MCF 10A (cell line): ENCODE results near the gene MAU2. TPM values are rescaled to one million over a fixed set of nuclear protein-coding genes. Genes with fewer than 3 reads are reported as not detected.
"Not testable (repeated sequence)": the region's sequence is repeated elsewhere in the genome, so short reads cannot be mapped to it uniquely, and the experiment has no call there.

Experiments
- BruUV-seq: library from RNA; stranded (reverse); fragments of 400-500 nt; replicated peaks from 2 replicates; lab custom pipeline; 2021; lab: Mats Ljungman, UMichigan
- CTCF ChIA-PET: fragments of 300-600 bp; sonication (Branson Sonifier 250); formaldehyde crosslinking; extraction: SDS; loops from one replicate; lab custom pipeline; 2021; ENCODE audit warnings: antibody characterized with exemption, inconsistent platforms; lab: Yijun Ruan, JAX
- POLR2A ChIA-PET: fragments of 300-600, 350-650 bp; sonication (Branson Sonifier 250); formaldehyde crosslinking; extraction: SDS; loops from one replicate; lab custom pipeline; 2020; ENCODE audit warnings: antibody characterized with exemption, inconsistent platforms; lab: Yijun Ruan, JAX
- DNase-seq: peaks from one replicate; pipeline ENCODE4 v3.0.0-alpha.2; 2018; ENCODE audit not compliant: unreplicated experiment
- H3K27ac Mint-ChIP-seq: one replicate; pipeline ENCODE4 v1.8.0; 2022; ENCODE audit warnings: mild to moderate bottlenecking, low read depth, mixed read lengths; ENCODE audit not compliant: unreplicated experiment
- H3K27me3 Mint-ChIP-seq: one replicate; pipeline ENCODE4 v1.8.0; 2022; ENCODE audit warnings: mixed read lengths; ENCODE audit not compliant: insufficient read depth, unreplicated experiment
- H3K36me3 Mint-ChIP-seq: one replicate; pipeline ENCODE4 v1.8.0; 2022; ENCODE audit warnings: mild to moderate bottlenecking, moderate library complexity, mixed read lengths; ENCODE audit not compliant: insufficient read depth, unreplicated experiment
- H3K4me1 Mint-ChIP-seq: one replicate; pipeline ENCODE4 v1.8.0; 2022; ENCODE audit warnings: mixed read lengths; ENCODE audit not compliant: insufficient read depth, unreplicated experiment
- H3K4me3 Mint-ChIP-seq: one replicate; pipeline ENCODE4 v1.8.0; 2022; ENCODE audit warnings: mild to moderate bottlenecking, moderate library complexity, mixed read lengths; ENCODE audit not compliant: unreplicated experiment
- H3K9me3 Mint-ChIP-seq: one replicate; pipeline ENCODE4 v1.8.0; 2022; ENCODE audit warnings: mixed read lengths; ENCODE audit not compliant: unreplicated experiment
- CTCF ChIP-seq: fragments of 200-600 bp; IDR thresholded peaks from one replicate; pipeline ENCODE4 v1.8.0; 2022; ENCODE audit warnings: antibody characterized with exemption, mild to moderate bottlenecking; ENCODE audit not compliant: unreplicated experiment
- intact Hi-C: fragments of 100-400 bp; cut with micrococcal nuclease; formaldehyde crosslinking; loops from 2 replicates; pipeline ENCODE4 v1.14.1; 2022
- total RNA-seq: library from RNA; stranded (reverse); gene quantifications from 2 replicates; pipeline ENCODE4 v1.2.3, GENCODE V29; 2022

MAU2 gene
- total RNA-seq, 1 experiment from 2014 or later, result 50.1 TPM

- no TSS peak for BruUV-seq
These were observed 68.2 kb downstream of the MAU2 start for GRCh38 chr19:19388568-19389555.

GRCh38 chr19:19389683-19390082, 69.1 kb downstream of the MAU2 start:
- intact Hi-C loops, result loop anchor here (5.0 kb wide), 1 partner anchor 103 kb away; no protein-coding TSS in a partner anchor

More at GRCh38 chr19:19388568-19389555, 68.2 kb downstream of the MAU2 start:
- peaks cover 13% of the 10 kb centered on the region for H3K36me3 Mint-ChIP-seq
- no peak for DNase-seq
- H3K4me1 Mint-ChIP-seq, result peaks cover 43% of the 10 kb centered on the region
- TF ChIP-seq CTCF, result no peak
- H3K27ac Mint-ChIP-seq, result peak overlapping the region; percentile 25
- intact Hi-C loops, result loop anchor here (5.0 kb wide), 1 partner anchor 103 kb away; no protein-coding TSS in a partner anchor
- ChIA-PET POLR2A (interaction anchor here (1.6 to 2.4 kb wide), 2 partner anchors 15 to 18 kb away, joined by 3 to 11 read pairs; no protein-coding TSS in a partner anchor), CTCF (interaction anchor here (0.6 to 1.6 kb wide), 5 partner anchors 10 to 101 kb away, joined by 3 to 6 read pairs (median 3); no protein-coding TSS in a partner anchor)
- H3K9me3 Mint-ChIP-seq, result no peaks in the 10 kb centered on the region
- no peaks in the 10 kb centered on the region for H3K27me3 Mint-ChIP-seq
- H3K4me3 Mint-ChIP-seq, result no peak overlapping the region

GRCh38 chr19:19394333-19394732, 73.7 kb downstream of the MAU2 start:
- intact Hi-C loops, H3K27ac Mint-ChIP-seq, H3K27me3 Mint-ChIP-seq, BruUV-seq, H3K9me3 Mint-ChIP-seq, H3K4me3 Mint-ChIP-seq, DNase-seq, H3K36me3 Mint-ChIP-seq: not testable (repeated sequence)
- POLR2A ChIA-PET, result interaction anchor here (0.8 to 1.6 kb wide), 2 partner anchors 9 kb away, joined by 3 to 4 read pairs; no protein-coding TSS in a partner anchor
- peaks cover 26% of the 10 kb centered on the region for H3K4me1 Mint-ChIP-seq
- CTCF ChIA-PET, result interaction anchor here (1.0 to 2.1 kb wide), 2 partner anchors 10 to 96 kb away, joined by 3 to 10 read pairs; no protein-coding TSS in a partner anchor

More at GRCh38 chr19:19389683-19390082, 69.1 kb downstream of the MAU2 start:
- Mint-ChIP-seq H3K4me1 (peaks cover 46% of the 10 kb centered on the region), H3K36me3 (peaks cover 18% of the 10 kb centered on the region), H3K27ac (peak overlapping the region; percentile 25)
- not testable (repeated sequence) for H3K9me3 Mint-ChIP-seq, BruUV-seq, H3K27me3 Mint-ChIP-seq, H3K4me3 Mint-ChIP-seq, DNase-seq
- ChIA-PET CTCF (interaction anchor here (0.8 to 1.6 kb wide), 3 partner anchors 9 to 101 kb away, joined by 3 to 6 read pairs (median 3); no protein-coding TSS in a partner anchor), POLR2A (interaction anchor here (2.4 kb wide), 1 partner anchor 14 kb away, joined by 11 read pairs; no protein-coding TSS in a partner anchor)

- H3K4me1 Mint-ChIP-seq, result peaks cover 21% of the 10 kb centered on the region
- no TSS peak for BruUV-seq
- H3K4me3 Mint-ChIP-seq, result no peak overlapping the region
- peak overlapping the region; percentile 5 for H3K27ac Mint-ChIP-seq
- POLR2A ChIA-PET, result no interaction called here
- intact Hi-C loops, result no loop called here
- peaks cover 3% of the 10 kb centered on the region for H3K36me3 Mint-ChIP-seq
- CTCF ChIA-PET, result interaction anchor here (1.0 to 1.5 kb wide), 2 partner anchors 10 to 17 kb away, joined by 4 to 6 read pairs; no protein-coding TSS in a partner anchor
- no peaks in the 10 kb centered on the region for H3K27me3 Mint-ChIP-seq
- TF ChIP-seq CTCF, result no peak
- no peak for DNase-seq
- H3K9me3 Mint-ChIP-seq, result no peaks in the 10 kb centered on the region
These were observed 79.3 kb downstream of the MAU2 start for GRCh38 chr19:19399733-19400433.
